Renal cortex interstitium (tissue), 11 donors: ENCODE measurements around the gene MYOM1. TPM values are rescaled to one million over a fixed set of nuclear protein-coding genes. Genes with fewer than 3 reads are reported as not detected.

Experiments used
- DNase-seq, 11 donors: peaks; one replicate each; pipeline ENCODE4 v3.0.0-alpha.2; 2013; ENCODE audit warnings: low read depth in 9 of 11, low spot score in 4 of 11; ENCODE audit errors: extremely low read depth in 1 of 11
- polyA plus RNA-seq, 3 donors: library from polyadenylated mRNA; unstranded; fragments of 120-200 nt; gene quantifications; one replicate each; pipeline ENCODE4 v1.2.1, GENCODE V29; 2013; ENCODE audit not compliant: insufficient read length in 3 of 3

The MYOM1 gene
- polyA plus RNA-seq, 3 donors = 8.1 to 10.2 (median 8.6) TPM

DNA sequence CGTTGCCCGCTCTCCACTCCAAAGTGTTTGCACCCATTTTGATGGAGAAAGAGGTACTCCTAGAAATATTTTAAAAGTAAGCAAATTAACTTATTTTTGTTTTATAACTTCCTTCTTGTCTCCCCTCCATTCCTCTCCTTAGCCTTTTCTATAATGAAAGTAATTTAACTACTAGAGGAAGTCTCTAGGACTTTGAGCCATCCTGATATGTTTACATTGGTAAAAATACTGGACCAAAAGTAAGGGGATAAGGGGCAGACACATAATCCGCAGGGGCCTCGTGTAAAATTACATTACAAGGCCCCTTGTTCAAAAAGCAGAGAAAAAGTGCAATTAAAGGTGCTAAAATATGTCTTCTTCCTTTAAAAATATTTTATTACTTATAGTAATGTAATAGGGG lies 55.4 kb downstream of the MYOM1 start:
- DNase-seq = no peak

DNA sequence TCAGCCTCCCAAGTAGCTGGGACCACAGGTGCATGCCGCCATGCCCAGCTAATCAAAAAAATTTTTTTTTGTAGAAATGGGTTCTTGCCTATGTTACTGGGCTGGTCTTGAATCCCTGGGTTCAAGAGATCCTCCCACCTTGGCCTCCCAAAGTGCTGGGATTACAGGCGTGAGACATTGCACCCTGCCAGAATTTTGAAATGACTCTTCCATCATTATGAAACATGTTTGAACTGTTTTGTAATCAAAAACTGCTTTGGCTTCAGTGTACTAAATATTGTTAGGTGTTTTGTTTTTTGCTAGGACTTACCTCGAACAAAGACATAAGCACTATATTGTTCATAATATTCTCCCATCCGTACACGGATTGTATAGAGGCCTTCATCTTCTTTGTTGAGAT lies 55.8 kb downstream of the MYOM1 start:
- no peak for DNase-seq

DNA sequence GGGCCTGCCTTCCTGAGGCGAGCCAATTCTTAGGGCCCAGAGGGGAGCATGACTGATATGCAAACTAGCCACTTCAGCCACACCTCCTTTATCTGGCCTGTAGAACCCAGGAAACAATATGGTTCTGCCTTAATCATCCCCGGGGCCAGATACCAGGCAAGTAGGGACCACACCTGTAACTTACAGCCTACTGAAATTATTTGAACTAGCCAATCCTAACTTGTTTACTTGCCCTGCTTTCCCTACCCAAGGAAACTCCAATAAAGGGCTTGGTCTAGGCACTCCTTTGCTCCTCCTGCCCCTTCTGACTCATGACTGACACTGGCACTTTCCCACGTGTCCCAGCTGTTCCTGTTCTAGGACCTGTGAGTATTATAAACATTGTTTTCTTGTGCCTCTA lies 57.6 kb downstream of the MYOM1 start:
- DNase-seq = no peak

DNA sequence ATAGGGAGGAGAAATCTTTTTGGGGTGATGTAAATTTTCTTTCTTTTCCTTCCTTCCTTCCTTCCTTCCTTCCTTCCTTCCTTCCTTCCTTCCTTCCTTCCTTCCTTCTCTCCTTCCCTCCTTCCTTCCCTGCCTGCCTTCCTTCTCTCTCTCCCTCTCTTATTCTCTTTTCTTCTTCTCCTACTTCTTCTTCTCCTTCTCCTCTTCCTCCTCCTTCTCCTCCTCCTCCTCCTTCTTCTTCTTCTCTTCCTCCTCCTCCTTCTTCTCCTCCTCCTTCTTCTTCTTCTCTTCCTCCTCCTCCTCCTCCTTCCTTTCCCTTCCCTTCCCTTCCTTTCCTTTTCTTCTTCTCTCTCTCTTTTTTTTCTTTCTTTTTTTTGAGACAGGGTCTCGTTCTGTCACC lies 59.9 kb downstream of the MYOM1 start:
- DNase-seq = no peak

DNA sequence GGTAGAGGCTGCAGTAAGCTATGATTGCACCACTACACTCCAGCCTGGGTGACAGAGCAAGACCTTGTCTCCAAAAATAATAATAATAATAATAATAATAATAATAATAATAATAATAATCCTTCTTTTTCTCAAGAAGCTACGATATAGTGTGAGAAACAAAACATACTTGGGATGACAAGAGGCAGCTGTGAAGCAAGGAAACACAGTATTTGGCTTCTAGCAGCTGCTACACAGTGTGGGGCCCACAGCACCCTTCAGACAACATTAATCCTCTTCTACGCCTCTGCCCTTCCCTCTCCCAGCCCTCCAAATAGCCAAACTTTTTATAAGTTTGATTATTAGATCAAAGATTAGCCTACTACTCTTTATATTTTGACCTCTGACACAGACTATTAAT lies 62.2 kb downstream of the MYOM1 start:
- peak in 2 of 11 donors; percentile 20 to 40 for DNase-seq

DNA sequence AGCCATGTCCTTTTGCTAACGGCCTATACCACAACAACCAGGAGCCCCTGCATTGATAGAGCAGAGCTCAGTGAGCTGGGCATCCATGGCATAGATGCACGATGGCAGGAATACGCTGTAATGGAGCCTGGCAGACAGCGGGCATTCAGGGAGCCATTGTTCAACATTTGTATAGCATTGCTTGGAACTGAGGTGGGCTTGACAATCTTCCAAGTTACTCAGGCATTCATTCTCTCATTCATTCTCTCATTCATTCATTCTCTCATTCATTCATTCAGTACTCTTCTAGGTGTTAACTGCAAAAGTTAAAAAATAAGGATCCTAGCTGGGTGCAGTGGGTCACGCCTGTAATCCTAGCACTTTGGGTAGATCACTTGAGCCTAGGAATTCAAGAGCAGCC lies 62.7 kb downstream of the MYOM1 start:
- no peak for DNase-seq

DNA sequence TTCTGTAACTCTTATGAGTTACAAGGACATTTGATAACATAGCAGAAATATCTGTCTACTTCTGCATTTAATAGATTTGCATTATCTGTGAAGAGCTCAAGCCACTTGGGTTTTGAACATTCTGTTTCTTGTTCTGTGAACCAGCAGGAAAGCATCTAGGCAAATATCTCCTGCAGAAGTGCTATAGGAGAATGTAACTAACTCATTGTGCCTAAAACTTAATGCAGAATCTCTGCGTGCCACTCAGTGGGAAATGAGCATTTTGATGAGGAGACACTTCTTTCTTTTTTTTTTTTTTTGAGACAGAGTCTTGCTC lies 63.5 kb downstream of the MYOM1 start:
- no peak for DNase-seq

DNA sequence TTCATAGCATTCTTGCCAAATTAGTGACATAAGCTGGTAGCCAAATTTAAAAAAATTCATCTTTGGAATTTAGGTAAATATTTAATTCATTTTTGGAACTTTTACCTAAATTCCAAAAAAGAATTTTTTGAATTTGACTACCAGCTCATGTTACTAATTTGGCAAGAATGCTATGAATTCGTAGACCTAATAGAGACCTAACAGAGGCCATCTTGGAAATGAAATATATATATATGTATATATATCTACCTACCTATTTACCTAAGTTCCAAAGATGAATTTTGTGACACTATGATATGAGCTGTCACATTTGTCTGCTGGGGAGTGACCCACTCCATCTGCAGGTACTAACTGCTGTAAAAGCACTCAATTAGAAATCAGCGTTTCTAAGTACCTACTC lies 65.6 kb downstream of the MYOM1 start:
- no peak for DNase-seq

DNA sequence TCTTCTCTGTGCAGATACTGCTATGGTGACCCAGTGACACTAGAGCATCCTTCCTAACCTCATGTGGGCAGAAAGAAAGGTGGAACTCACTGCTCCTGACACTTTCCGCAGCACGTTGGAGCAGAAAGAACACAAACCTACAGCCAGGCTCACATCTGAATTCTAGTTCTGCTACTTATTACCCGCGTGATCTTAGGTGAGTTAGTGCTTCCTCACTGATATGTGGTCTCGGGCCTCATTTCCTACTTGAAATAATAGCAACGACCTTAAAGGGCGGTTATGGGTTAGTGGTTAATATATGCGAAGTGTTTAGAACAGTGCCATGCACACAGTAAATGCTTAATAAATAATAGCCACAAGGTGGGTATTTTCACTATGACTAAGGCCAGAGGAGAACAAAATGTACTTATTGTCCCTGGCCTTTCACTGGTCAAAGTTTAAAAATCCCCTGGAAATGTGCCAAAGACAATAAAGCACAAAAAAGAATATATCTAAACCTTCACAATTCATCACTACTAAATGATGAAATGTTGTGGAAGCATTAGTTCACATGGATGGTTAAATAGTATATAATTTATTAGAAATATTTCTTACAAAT lies 66.6 kb downstream of the MYOM1 start:
- no peak for DNase-seq

DNA sequence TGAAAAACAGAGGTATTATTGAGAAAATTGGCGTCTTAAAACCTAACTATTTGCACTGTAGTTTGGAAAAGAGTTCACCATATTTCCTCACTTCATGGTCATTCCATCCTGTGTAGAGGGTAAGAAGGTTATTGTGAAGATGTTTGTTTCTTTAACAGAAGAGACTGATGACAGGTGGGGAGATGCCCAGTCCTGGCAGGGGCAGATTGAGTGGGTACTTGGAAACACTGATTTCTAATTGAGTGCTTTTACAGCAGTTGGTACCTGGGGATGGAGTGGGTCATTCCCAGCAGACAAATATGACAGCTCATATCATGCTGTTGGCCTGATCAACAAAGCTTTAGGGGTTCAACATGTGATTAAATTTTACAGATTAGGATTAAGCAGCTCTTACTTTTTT lies 67.5 kb downstream of the MYOM1 start:
- DNase-seq = no peak

DNA sequence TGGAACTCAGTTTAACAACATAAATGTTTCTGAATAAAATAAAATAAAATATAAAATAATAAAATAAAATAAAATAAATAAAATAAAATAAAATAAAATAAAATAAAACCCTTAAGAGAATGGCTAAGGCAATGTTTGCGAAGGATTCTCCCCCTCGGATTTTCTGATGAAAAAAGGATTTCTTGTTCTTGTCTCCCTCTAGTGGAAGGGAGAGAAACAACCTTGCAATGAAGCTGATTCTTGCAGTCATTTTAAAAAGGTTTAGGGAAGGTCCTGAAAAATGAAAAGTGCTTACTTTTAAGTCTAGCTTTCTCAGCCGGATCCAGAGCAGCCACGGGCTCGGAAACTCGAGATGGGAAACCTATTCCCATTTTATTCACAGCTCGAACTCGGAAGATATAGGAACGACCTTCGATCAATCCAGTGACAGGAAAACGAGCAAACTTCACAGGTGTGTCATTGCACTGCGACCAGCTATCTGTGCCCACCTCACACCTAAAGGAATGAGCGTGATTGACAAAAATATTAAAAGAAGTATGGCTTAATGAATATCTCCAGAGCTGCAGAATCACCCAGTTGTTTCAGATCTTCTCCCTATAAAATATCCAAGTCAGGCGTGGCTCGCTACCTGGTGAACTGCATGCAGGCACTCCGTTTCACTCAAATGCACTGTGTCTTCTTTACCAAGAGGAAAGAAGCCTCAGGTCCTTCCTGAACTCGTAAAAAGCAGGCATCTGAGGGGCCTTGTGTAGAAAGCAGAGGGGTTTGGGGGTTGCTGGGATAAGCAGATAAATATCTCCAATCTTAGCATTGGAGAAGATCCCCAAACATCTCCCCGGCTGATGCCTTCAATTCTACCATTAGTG lies 68.1 kb downstream of the MYOM1 start:
- peak in 3 of 11 donors; percentile 23 to 34 (median 28) for DNase-seq

DNA sequence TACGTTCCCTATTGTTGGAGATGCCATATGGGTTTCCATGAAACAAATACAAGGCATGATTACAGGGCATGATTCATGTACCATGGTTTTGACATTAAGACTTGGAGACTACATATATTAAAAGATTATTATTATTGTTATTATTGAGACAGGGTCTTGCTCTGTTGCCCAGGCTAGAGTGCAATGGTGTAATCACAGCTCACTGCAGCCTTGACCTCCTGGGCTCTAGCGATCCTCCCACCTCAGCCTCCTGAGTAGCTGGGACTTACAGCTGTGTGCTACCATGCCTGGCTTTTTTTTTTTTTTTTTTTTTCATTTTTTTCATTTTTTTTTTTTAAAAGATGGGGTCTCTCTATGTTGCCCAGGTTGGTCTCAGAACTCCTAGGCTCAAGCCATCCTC lies 69.1 kb downstream of the MYOM1 start:
- DNase-seq = no peak

DNA sequence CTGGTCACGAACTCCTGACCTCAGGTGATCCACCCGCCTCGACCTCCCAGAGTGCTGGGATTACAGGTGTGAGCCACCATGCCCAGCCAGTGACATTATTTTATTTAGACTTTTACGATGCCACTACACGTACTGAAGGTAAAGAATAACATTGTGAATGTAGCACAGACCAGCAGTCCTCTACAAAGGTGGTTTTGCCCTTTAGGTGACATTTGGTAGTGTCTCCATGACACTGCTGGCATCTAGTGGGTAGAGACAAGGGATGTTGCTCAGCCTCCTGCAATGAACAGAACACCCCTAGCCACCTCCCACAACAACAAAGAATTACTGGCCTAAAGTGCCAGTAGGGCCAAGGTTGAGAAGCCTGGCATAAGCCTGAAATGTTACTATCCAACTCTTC lies 69.5 kb downstream of the MYOM1 start:
- no peak for DNase-seq

DNA sequence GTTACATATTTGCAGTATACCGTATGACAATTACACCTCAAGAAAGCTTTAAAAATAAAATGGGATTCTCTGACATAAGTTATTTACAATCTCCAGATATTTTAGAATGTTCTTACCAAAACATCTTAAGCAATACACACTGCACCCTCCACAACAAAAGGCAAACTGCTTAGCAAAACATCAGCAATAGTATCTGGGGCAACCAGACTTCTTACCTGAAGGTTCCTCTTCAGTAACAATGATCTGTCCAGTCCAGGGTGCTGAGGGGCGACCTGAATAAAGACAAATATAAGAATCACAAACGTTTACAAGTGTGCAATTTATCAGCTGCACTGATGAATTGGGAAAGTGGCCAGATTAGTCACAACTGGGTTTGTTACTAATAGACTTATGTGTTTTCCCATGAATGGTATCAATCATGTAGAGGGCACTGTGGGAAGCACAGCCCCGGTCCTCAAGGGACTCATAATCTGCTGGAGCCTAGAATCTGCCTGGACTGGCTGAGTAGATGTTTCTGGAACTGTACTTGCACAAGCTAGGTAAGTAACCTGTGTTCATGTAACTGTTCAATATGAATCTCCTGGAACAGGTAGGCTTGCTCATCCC lies 70.7 kb downstream of the MYOM1 start:
- no peak for DNase-seq

DNA sequence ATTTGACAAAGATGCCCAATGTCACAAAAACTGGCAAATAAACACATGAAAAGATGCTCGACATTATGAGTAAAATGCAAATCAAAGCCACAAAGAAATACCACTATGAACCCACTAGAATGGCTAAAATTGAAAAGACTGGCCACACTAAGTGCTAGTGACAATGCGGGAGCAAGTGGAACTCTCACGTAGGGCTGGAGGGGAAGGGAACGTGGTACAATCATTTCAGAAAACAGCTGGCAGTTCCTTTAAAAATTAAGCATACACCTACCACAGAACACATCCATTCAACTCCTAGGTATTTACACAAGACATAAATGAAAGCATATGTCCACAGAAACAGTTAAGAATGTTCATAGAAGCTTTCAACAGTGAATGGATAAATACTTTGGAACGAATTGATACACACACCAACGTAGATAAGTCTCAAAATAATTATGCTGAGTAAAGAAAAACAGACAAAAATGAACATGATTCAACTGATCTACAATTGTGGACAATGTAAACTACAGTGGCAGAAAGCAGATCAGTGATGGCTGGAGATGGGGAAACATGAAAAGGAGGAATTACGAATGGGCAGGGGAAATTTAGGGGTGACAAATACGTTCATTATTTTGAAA lies 71.7 kb downstream of the MYOM1 start:
- DNase-seq = no peak

DNA sequence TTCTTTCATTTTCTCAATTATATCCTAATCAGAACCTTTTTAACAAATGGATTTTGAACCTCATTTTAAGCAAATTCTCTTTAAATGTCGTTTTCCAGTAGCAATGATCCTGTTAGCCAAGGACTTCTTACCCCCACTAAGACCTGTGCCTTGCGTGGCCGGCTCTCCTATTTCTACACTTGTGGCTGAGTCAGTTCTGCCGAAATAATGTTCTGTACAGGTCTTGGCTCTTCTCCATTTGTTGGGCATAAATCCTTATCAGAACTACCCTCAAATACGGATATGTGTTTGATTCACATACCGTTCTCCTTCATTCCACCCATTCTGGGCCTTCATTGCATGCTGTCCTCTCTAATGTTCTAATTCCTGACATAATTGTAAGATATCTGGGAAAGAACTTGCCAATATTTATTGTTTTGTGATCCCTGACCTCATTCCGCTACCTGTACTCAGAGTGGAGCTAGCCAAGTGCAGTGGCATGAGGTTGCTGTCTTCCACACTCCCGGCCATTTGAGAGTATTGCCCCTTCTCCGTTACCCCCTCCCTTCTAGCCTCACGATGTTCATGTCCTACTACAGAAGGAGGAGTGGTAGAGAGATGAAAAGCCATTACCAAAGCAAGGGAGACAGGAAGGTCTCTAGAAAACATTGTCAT lies 78.7 kb downstream of the MYOM1 start:
- no peak for DNase-seq

DNA sequence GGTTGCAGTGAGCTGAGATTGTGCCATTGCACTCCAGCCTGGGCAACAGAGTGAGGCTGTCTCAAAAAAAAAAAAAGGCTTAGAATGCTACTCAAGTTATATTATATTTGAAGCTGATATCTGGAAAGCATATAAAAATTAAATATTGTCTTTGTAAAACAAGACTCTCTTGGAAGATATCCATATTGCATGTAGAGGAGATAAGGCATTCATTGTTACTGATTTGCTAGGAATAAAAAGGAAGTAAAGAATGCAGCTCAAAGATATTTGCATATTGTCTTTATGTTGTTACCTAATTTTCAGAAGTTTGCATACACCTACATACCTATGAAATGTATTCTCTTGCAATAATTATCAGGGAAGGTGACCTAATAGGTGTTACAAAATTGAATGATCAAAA lies 79.4 kb downstream of the MYOM1 start:
- DNase-seq = no peak

DNA sequence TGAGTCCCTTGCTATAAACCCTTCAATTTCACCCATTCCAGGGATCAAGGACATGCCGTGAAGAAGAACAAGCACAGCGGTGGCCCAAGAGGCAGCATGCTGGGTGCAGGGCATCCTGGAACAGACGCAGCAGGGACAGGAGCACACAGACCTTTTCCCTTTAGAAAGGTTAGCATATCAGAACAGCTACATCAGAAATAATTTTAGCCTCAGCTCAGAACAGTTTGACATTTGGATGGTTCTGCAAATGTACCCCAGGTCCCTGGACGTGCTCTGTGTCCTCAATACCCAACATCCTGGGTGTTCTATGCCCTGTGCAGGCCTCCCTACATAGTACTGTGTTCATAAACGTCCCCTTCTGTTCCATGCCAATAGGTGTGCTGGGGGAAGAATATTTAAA lies 80.4 kb downstream of the MYOM1 start:
- no peak for DNase-seq

DNA sequence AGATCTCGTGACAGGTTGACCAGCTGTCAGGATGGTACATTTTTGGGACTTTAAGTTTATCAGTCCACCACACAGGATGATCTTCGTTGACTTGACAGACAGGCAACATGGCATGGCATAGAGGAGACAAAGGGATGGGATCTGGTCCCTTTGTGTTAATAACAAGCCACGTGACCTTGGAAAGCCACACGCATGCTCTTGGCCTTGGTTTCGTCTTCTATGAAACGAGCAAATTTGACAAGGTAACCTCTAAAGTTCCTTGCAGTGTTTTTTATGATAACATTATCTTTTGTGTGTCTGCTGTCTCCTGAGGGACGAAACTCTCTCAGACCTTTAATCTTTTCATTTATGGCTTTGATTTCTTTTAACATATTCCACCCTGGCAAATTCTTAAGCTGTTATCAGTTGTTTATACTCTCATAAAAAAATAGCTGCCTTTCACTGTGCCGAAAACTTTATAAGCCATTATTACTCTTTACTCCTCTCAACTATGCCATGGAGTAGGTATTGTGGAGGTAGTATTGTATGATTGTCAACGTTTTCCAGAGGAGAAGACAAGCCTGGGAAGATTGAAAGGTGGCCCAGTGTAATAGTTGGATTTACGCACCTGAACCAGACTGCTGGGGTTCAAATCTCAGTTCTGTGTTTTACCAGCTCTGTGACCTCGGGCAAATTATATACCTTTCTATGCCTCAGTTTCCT lies 81.3 kb downstream of the MYOM1 start:
- DNase-seq = no peak
